Fibroblast of skin of scalp (primary cell): ENCODE measurements around the gene ASMTL.
"Not testable (repeated sequence)": the region's sequence is repeated elsewhere in the genome, so short reads cannot be mapped to it uniquely, and the experiment has no call there.

Source experiments
- DNase-seq: peaks from one replicate; pipeline ENCODE4 v3.0.0-alpha.2; 2013

Gene ASMTL

DNA sequence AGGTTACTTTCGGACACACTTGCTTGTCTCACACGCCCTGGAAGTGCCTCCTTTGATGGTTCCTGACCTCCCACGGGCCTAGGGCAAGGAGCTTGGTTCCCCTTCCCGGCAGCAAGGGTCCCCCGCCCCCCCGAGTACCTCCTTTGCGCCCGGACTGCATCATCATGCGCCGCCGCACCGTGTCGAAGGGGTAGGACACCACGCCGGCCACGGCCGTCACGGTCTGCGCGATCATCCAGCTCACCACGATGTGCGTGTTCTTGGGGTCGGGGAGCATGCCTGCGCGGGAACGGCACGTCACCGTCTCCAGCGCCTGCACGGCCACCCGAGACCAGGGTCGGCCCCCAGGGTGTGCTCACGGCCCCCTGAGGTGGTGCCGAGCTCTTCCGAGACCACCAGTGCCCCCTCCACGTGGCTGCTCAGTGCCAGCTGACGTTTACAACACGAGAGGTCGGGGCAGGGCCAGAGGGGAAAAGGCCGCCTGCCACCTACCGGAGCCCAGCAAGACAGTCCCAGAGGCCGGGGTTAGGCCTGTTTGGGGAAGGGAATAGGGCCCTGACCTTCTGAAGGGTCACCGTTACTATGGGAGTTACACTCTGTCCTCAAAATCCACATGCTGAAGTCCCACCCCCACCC is 65.5 kb downstream of the ASMTL start:
- no peak for DNase-seq

DNA sequence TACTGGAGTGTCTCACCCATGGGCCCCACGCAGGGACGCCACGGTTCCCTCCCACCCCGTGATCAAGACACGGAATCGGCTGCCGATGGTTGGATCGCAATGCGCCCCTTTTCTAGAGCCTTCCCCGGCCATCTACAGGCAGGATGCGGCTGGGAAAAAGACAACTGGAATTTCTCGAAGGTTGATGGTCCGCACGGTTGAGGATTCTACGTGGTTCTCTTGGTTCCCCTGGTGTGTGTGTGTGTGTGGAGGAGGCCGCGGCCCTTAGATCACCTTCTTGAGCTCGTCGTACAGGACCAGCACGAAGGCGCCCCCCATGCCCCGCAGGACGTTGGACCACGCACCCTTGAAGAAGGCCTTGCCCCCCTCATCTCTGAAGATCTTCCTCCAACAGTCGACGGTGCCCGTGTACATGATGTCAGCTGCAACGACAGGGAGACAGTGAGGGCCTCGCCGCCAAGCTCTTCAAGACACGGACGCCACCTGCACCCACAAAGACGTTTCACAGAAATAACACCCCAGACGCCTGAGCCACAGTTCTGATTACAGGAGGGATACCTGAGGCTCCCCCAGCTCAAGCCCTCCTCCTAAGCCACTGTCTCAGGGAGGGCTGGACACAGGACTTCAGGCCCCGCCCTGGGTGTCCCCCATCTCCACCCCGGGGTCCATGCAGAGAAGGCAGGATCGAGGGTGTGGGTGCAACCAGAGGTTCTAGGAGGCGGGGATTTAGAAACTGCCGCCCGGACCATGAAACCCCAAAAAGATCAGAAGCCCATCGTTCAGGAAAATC is 66.2 kb downstream of the ASMTL start:
- DNase-seq: no peak

DNA sequence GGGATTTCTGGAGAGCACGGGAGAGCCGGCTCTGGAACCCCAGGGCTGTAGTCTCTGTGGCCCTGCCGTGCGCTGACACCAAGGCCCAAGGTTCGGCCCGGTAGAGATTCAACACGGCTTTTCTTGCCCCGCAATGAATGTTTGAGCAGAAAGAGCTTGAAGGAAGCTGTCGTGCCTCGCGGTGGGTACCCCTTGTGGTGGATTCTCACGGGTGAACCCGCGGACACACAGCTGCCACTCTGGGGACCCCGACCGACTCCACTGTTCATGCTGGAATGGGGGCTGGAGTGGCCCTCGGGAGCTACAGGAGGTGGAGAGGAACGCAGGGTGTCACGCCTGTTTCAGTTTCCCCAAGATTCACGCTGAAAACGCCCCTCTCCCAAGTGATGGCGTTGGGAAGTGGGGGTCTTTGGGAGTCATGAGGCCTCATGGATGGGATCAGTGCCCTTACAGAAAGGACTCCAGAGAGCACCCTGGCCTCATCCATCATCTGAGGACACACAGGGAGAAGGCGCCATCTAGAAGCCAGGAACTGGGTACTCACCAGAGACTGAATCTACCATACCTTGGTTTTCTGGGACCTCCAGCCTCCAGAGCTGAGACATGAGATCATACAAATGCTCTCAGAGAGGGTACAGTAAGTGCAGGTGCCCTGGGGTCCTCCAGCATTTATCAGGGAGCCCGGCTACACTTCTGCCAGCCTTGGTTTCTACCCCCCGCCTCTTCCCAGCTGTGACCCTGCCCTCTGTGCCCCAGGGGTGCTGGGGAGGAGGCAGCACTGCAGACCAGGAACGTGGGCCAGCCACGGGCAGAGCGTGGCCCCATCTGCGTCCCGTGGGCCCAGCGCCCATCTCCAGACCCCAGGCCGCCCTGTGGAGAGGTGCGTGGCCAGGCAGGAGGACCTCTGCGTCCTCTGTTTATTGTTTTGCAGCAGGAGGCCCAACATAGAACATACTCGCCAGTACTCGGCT is 67.2 kb downstream of the ASMTL start:
- DNase-seq: no peak

DNA sequence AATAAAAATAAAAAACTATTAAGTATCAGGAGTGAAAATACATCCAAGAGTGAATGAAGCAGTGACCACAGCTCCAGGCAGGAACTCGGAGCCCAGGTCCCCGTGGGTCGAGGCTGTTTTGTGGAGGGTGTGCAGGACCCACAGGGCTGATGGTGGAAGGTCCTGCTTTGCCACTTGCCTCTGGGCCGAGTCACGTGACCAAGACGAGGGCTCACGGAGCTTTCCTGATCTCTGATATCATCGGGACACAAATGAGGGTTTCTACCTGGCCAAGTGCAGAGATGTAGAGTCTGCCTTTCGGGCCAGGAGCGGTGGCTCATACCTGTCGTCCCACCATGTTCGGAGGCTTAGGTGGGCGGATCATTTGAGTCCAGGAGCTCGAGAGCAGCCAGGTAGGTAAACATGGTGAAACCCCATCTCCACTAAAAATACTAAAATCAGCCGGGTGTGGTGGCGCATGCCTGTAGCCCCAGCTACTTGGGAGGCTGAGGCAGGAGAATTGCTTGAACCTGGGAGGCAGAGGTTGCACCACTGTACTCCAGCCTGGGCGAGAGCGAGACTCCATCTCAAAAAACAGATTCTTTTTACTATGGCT is 68.0 kb downstream of the ASMTL start:
- no peak for DNase-seq

DNA sequence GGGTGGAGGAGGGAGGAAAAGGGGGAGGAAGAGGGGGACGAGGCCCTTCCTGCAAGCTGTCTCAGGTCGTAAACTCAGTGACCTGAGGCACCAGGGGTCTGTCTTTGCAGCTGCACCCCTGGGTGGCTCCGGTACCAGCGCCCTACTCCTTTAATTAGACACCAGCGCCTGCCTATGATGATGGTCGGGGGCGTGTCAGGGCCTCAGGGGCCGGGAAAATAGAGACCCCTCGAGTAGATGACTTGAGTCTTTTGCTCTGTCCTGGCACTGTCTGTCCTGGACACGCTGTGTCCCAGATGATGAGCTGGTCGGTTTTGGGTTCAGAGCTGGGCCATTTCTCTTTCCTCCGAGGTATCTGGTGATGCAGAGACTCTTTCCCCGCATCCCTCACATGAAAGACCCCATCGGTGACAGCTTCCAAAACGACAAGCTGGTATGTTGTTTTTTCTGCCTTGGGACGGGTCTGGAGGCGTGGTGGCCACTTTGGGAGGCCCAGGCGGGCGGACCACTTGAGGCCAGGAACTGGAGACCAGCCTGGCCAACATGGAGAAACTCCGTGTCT is 72.0 kb downstream of the ASMTL start:
- DNase-seq: no peak

DNA sequence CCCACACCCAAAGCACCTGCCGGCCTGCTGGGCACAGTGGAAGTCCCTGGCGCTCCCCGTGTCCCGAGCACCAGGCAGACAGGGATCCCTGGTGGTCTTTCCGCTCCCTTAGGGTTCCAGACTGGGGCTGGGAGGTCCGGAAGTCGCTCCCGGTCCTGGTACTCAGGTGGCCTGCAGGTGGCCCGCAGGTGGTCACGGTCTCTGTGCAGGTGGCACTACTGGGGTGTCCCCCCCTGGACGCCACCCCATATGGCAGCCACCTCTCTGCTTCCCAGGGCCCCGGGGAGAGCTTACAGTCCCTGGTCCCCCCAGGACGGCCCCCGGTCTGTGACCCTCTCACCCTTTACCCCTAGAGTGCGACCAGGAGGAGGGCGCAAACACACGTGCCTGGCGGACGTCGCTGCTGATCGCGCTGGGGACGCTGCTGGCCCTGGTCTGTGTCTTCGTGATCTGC is 74.4 kb downstream of the ASMTL start:
- no peak for DNase-seq

DNA sequence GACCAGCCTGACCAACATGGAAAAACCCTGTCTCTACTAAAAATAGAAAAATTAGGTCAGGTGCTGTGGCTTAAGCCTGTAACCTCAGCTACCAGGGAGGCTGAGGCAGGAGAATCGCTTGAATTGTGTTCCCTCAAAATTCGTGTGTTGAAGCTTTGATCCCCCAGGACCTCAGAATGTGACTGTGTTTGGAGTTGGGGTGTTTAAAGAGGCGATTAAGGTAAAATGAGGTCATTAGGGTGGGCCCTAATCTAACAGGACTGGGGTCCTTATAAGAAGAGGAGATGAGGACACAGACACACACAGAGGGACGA is 84.4 kb downstream of the ASMTL start:
- no peak for DNase-seq

DNA sequence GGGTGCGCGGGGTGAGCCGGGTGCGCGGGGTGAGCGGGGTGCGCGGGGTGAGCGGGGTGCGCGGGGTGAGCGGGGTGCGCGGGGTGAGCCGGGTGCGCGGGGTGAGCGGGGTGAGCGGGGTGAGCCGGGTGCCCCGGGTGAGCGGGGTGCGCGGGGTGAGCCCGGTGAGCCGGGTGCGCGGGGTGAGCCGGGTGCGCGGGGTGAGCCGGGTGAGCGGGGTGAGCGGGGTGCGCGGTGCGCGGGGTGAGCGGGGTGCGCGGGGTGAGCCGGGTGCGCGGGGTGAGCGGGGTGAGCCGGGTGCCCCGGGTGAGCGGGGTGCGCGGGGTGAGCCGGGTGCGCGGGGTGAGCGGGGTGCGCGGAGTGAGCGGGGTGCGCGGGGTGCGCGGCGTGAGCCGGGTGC is 86.3 kb downstream of the ASMTL start:
- not testable (repeated sequence) for DNase-seq

DNA sequence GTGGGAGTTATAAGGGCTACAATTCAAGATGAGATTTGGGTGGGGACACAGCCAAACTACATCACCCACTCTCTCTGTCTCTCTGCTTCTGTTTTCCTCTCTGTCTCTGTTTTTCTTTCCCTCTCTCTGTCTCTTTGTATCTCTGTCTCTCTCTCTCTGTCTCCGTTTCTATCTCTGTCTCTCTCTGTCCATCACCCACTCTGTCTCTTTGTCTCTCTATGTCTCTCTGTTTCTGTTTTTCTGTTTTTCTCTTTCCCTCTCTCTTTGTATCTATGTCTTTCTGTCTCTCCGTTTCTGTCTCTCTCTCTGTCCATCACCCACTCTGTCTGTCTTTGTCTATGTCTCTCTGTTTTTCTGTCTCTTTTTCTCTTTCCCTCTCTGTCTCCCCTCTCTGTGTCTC is 90.8 kb downstream of the ASMTL start:
- no peak for DNase-seq

DNA sequence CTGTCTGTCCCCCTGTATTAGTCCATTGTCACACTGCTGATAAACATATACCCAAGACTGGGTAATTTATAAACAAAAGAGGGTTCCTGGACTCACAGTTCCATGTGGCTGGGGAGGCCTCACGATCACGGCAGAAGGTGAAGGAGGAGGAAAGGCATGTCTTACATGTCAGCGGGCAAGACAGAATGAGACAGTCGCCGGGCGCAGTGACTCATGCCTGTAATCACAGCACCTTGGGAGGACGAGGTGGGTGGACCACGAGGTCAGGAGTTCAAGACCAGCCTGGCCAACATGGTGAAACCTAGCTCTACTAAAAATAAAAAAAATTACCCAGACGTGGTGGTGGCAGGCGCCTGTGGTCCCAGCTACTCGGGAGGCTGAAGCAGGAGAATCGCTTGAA is 91.4 kb downstream of the ASMTL start:
- no peak for DNase-seq

DNA sequence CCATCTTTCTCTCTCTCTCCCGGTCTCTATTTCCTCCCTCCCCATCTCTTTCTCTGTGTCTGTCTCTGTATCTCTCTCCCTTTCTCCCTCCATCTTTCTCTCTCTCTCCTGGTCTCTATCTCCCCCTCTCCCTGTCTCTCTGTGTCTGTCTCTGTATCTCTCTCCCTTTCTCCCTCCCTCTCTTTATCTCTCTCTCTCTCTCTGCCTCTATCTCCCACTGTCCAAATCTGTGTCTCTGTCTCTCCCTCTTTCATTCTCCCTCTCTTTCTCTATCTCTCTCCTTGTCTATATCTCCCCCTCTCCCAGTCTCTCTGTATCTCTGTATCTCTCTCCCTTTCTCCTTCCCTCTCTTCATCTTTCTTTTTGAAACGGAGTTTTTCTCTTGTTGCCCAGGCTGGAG is 92.5 kb downstream of the ASMTL start:
- no peak for DNase-seq

DNA sequence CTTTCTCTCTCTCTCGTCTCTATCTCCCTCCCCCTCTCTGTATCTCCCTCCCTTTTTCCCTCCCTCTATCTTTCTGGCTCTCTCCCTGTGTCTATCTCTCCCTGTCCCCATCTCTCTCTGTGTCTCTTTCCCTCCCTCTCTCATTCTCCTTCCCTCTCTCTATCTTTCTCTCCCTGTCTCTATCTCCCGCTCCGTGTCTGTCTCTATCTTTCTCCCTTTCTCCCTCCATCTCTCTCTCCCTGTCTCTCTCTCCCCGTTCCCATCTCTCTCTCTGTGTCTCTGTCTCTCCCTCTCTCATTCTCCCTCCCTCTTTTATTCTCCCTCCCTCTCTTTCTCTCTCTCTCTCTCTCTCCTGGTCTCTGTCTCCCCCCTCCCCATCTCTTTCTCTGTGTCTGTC is 93.2 kb downstream of the ASMTL start:
- no peak for DNase-seq

DNA sequence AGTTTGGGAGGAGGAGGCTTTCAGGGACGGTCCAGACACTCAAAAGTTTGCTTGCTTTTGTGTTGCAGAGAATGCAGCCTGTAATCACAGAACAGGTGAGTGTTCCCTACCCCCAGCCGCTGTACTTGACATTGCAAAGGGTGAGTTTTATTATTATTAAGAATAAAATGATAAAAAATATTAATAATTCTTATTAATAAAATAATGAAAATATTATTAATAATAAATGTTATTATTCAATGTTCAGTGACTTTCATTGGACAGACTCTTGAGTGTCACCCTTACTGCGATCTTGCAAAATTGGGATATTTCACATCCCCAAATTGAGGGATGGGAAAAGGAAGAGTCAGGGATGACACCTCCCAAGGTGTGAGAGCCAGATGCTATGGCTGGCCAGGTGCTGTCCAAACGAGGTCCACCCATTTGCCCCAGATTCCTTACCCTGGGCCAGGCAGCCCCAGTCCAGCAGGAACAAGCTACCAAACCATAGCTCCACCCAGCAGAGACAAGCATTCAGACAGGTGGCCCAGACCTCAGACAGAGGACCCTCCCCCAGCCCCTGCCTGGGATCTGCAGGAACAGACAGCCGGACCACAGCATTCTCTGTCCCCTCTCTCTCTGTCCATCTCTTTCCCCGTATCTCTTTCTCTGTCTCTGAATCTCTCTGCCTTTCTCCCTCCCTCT is 93.8 kb downstream of the ASMTL start:
- no peak for DNase-seq

DNA sequence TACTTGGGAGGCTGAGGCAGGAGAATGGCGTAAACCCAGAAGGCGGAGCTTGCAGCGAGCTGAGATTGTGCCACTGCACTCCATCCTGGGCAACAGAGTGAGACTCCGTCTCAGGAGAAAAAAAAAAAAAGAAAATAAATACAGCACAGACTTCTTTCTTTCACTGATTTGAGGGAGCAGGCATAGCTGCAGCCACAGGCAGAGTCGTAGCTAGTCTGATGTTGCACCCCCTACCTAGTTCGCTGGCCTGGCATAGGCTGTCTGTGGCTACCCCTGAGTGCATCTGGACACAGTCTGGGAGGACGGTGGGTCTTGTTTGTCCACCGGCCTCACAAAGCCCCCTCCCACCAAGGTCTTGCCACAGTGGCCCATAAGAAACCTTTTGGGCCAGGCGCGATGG is 94.7 kb downstream of the ASMTL start:
- no peak for DNase-seq

DNA sequence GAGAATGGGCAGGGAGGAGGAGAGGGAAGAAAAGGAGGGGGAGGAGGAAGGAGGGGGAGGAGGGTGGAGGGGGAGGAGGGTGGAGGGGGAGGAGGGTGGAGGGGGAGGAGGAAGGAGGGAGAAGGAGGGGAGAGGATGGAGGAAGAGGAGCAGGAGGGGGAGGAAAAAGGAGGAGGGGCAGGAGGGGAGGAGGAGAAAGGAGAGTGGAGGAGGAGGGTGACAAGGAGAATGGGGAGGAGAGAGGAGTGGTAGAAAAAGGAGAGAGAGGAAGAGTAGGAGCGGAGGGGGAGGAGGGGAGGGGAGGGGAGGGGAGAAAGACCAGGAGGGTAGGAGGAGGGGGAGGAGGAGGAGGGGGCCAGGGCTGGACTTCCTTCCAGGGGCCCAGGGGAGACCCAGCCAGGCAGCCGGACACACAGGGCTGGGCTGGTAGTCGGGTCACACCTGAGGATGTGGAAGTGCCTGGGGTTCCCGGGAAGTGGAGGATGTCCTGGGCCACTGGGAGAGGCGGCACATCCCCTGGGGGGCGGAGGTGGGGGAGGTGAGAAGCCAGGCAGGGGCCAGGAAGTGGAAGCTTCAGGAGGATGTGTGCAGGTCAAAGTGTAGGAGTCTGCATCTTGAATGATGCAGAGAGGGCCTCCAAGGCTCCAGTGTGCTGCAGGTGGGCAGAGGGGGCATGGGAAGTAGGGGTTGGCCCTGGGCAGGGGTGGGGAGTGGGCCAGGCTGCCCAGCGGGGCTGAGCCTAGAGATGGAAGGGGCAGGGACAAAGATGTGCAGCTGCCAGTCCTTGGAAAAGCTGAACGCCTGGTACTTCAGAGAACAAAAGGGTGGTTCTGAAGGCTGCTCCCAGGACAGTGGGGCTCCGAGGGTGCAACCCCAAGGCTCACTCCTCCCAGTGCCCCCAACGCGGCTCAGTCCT is 97.3 kb downstream of the ASMTL start:
- no peak for DNase-seq

DNA sequence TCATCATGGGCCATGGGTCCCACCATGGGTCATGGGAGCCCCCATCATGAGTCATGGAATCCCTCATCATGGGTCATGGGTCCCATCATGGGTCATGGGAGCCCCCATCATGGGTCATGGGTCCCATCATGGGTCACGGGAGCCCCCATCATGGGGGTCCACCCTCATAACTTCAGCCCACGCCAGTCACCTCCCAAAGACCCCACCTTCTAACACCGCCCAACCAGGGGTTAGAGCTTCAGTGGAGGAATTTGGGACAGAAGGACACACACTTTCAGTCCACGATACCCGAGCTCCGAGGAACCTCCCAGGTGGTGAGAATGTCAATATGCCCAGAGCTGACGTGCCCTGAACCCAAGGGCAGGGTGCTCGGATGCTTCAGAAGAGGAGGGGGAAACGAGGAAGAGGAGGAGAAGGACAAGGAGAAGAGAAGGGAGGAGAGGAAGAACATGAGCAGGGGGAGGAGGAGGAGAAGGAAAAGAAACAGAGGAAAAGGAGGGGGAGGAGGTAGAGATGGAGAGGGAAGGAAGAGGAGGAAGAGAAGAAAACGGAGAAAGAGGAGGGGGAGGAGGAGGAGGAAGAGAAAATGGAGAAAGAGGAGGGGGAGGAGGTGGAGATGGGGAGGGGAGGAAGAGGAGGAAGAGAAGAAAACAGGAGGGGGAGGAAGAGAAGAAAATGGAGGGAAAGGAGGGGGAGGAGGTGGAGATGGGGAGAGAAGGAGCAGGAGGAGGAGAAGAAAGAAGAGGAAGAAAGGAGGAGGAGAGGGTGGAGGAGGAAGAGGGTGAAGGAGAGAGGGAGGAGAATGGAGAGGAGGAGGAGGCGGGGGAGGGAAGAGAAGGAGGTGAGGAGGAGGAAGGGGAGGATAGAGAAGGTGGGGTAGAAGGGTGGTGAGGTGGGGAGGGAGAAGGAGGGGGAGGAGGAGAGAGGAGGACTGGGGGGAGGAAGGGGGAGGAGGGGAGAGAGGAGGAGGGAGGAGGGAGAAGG is 98.4 kb downstream of the ASMTL start:
- no peak for DNase-seq
